ENCODE measurements around the gene ANKFN1.
"Not testable (repeated sequence)": the region's sequence is repeated elsewhere in the genome, so short reads cannot be mapped to it uniquely, and the experiment has no call there.

ANKFN1 gene

GRCh38 chr17:56359518-56359917 lies 206.2 kb downstream of the ANKFN1 start:
- no peak for DNase-seq

- no peak for DNase-seq
These were observed 214.1 kb downstream of the ANKFN1 start for GRCh38 chr17:56367366-56367765.

GRCh38 chr17:56373981-56374833 lies 220.9 kb downstream of the ANKFN1 start:
- DNase-seq: no peak

GRCh38 chr17:56389356-56389755 lies 236.1 kb downstream of the ANKFN1 start:
- no peak for DNase-seq

- no peak for DNase-seq
These were observed 239.0 kb downstream of the ANKFN1 start for GRCh38 chr17:56392321-56392720.

GRCh38 chr17:56393156-56393555 lies 239.9 kb downstream of the ANKFN1 start:
- no peak for DNase-seq

GRCh38 chr17:56395787-56396186 lies 242.5 kb downstream of the ANKFN1 start:
- DNase-seq: no peak

GRCh38 chr17:56407086-56407485 lies 253.8 kb downstream of the ANKFN1 start:
- no peak for DNase-seq

GRCh38 chr17:56412356-56412755 lies 259.1 kb downstream of the ANKFN1 start:
- not testable (repeated sequence) for DNase-seq

GRCh38 chr17:56416682-56417351 lies 263.5 kb downstream of the ANKFN1 start:
- no peak for DNase-seq

- no peak for DNase-seq
These were observed 270.7 kb downstream of the ANKFN1 start for GRCh38 chr17:56424005-56424404.

- DNase-seq: no peak
These were observed 271.3 kb downstream of the ANKFN1 start for GRCh38 chr17:56424543-56425044.

GRCh38 chr17:56425483-56425882 lies 272.2 kb downstream of the ANKFN1 start:
- no peak for DNase-seq

GRCh38 chr17:56426901-56427300 lies 273.6 kb downstream of the ANKFN1 start:
- DNase-seq: no peak

- DNase-seq: no peak
These were observed 278.5 kb downstream of the ANKFN1 start for GRCh38 chr17:56431736-56432135.

- DNase-seq: no peak
These were observed 279.2 kb downstream of the ANKFN1 start for GRCh38 chr17:56432443-56432842.

- no peak for DNase-seq
These were observed 281.3 kb downstream of the ANKFN1 start for GRCh38 chr17:56434610-56435009.

GRCh38 chr17:56436142-56436541 lies 282.9 kb downstream of the ANKFN1 start:
- no peak for DNase-seq

- no peak for DNase-seq
These were observed 287.1 kb downstream of the ANKFN1 start for GRCh38 chr17:56440419-56440818.

GRCh38 chr17:56441308-56441707 lies 288.0 kb downstream of the ANKFN1 start:
- DNase-seq: no peak

- DNase-seq: no peak
These were observed 292.6 kb downstream of the ANKFN1 start for GRCh38 chr17:56445692-56446411.

GRCh38 chr17:56447171-56447570 lies 293.9 kb downstream of the ANKFN1 start:
- DNase-seq: no peak

- no peak for DNase-seq
These were observed 295.1 kb downstream of the ANKFN1 start for GRCh38 chr17:56448371-56448770.

Measured in NCI-H187 (cell line).